ENCODE measurements around the gene FAM240B. TPM values are rescaled to one million over a fixed set of nuclear protein-coding genes. Genes with fewer than 3 reads are reported as not detected.

The FAM240B gene
- total and polyA plus RNA-seq, 2 of the 8 experiments (the other 6 are each of a cell fraction or from before 2014, with no cell fraction given), result not detected

DNA sequence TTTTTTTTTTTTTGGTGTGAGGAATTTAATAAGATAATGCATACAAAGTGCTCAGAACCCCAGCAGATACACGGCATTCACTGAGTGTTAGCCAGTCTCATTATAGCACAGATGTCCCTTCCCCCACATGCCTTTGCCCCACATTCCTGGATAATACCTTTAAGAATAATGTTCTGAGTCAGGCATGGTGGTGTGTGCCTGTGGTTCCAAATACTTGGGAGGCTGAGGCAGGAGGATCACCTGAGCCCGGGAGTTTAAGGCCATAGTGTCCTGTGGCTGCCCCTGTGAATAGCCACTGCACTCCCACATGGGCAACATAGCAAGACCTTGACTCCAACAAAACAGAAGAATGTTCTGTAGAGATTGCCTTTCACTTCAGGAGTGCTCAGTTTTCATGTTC, 75.3 kb downstream of the FAM240B start:
- Histone ChIP-seq H4K91ac (replicated peaks; ENCODE audit: insufficient read length, low read length) (no peak overlapping the region), H3K9me3 (ENCODE audit: insufficient read depth in 2 of 2, low read depth in 1 of 2, low read length in 1 of 2) (no peaks in the 10 kb centered on the region), H3K4me2 (ENCODE audit: insufficient read depth in 1 of 2, low read depth in 2 of 2, low read length in 2 of 2) (no peak overlapping the region), H3K4me1 (replicated peaks in 1 of 4; ENCODE audit: control insufficient read depth in 3 of 4, insufficient read depth in 4 of 4, low read length in 3 of 4) (peaks cover 3 to 6% (median 4%) of the 10 kb centered on the region in 4 experiments; a peak in 5 of 7 replicates), H3K36me3 (ENCODE audit: control insufficient read depth in 2 of 4, insufficient read depth in 4 of 4, low read length in 3 of 4) (no peaks in the 10 kb centered on the region), H2BK120ac (replicated peaks; ENCODE audit: low read depth, low read length) (no peak overlapping the region), H3K14ac (ENCODE audit: insufficient read length) (no peak overlapping the region), H2BK20ac (ENCODE audit: low read length) (no peak overlapping the region), H2BK12ac (ENCODE audit: low read depth, low read length) (no peak overlapping the region), H3K23me2 (ENCODE audit: low read depth, low read length) (no peaks in the 10 kb centered on the region), H4K20me1 (replicated peaks in 1 of 2; ENCODE audit: control insufficient read depth in 1 of 2, insufficient read depth in 2 of 2, low read length in 2 of 2) (no peaks in the 10 kb centered on the region), H3K27me3 (replicated peaks in 1 of 4; ENCODE audit: control insufficient read depth in 3 of 4, extremely low read depth in 1 of 4, insufficient read depth in 3 of 4, low read length in 3 of 4) (no peaks in the 10 kb centered on the region), H3K27ac (ENCODE audit: low read depth, low read length) (no peak overlapping the region), H3K4ac (replicated peaks; ENCODE audit: insufficient read length, low read depth, low read length) (no peak overlapping the region), H4K8ac (ENCODE audit: extremely low read depth, insufficient read depth, low read length) (no peak overlapping the region), H3K79me1 (ENCODE audit: low read depth, low read length) (no peaks in the 10 kb centered on the region), H3K79me2 (ENCODE audit: control insufficient read depth in 1 of 2, insufficient read depth in 2 of 2, low read length in 2 of 2) (no peaks in the 10 kb centered on the region), H3K23ac (ENCODE audit: insufficient read length) (no peak overlapping the region), H4K5ac (ENCODE audit: insufficient read length, low read depth, low read length) (no peak overlapping the region), H3K18ac (ENCODE audit: extremely low read depth, low read length) (no peak overlapping the region), H2BK15ac (ENCODE audit: low read length) (no peak overlapping the region), H2BK5ac (ENCODE audit: low read depth, low read length) (no peak overlapping the region), H3K4me3 (ENCODE audit: extremely low read depth in 1 of 4, insufficient read depth in 2 of 4, low read depth in 3 of 4, low read length in 4 of 4) (no peak overlapping the region), H3K56ac (replicated peaks; ENCODE audit: insufficient read length, low read depth, low read length) (no peak overlapping the region), H2AK5ac (ENCODE audit: low read depth, low read length) (no peak overlapping the region), H3K9ac (replicated peaks in 1 of 4; ENCODE audit: extremely low read depth in 1 of 4, low read depth in 3 of 4, low read length in 3 of 4) (no peak overlapping the region), H2AFZ (ENCODE audit: low read length) (no peak overlapping the region)
- ChIA-PET CTCF (ENCODE audit: partially characterized antibody) (interaction anchor here (0.9 to 1.4 kb wide), 2 partner anchors 17 to 25 kb away, joined by 3 to 5 read pairs; no protein-coding TSS in a partner anchor), POLR2A (ENCODE audit: partially characterized antibody) (no interaction called here)
- 38% methylated on average over 2 of the region's 2 CpGs; no CpG with 5 or more reads in 1 of the 2 experiments for WGBS, 2 experiments (ENCODE audit: extremely low coverage in 1 of 2, insufficient coverage in 1 of 2, insufficient read length in 1 of 2, insufficient replicate concordance in 2 of 2, low coverage in 1 of 2, low lambda C conversion rate in 2 of 2, missing lambda C conversion rate in 1 of 2)
- DNase-seq (ENCODE audit: low read depth in 1 of 2, low spot score in 2 of 2) (no peak), FAIRE-seq (no peak)
- TF ChIP-seq CHD2 (IDR thresholded peaks at IDR 0.05; ENCODE audit: low read length) (no peak), GABPA (IDR thresholded peaks at IDR 0.05; ENCODE audit: borderline replicate concordance, insufficient read depth, low read length) (no peak), JUN (IDR thresholded peaks at IDR 0.05; ENCODE audit: low read depth, low read length) (no peak), CTBP2 (IDR thresholded peaks at IDR 0.05; ENCODE audit: borderline replicate concordance, insufficient read depth, insufficient read length, low read length) (no peak), CEBPB (IDR thresholded peaks at IDR 0.05; ENCODE audit: low read depth, low read length) (no peak)

Measured in H1 (cell line).